ENCODE data around the gene EPS8L3. TPM values are rescaled to one million over a fixed set of nuclear protein-coding genes. Genes with fewer than 3 reads are reported as not detected.

EPS8L3 gene
- total and polyA plus RNA-seq, 11 donors: 0.25 to 0.75 (median 0.30) TPM; not detected in 5

DNA sequence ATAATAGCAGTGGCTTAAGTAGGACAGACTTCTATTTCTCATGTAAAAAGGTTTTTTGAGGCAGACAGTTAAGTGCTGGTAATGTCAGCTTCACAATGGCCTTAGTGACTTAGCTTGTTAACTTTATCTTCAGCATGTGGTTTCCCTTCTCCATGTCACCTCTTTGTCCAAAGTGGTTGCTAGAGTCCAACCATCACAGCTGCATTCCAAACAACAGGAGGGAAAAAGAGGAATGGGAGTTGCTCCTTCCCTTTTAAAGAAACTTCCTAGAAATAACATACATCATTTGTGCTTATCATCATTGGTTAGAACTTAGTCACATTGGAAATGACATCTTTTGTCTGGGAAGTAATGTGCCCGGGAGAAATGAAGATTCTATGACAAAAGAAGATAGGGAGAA, 41.8 kb downstream of the EPS8L3 start:
- Histone ChIP-seq H3K36me3 (no peaks in the 10 kb centered on the region), H3K4me3 (no peak overlapping the region), H3K4me1 (peaks cover 0 to 6% (median 0%) of the 10 kb centered on the region in 12 donors), H3K27ac (no peak overlapping the region), H3K27me3 (no peaks in the 10 kb centered on the region), H3K9me3 (no peaks in the 10 kb centered on the region)
- TF ChIP-seq POLR2A (IDR thresholded peaks at IDR 0.05): no peak
- TF ChIP-seq, protein P1, sequence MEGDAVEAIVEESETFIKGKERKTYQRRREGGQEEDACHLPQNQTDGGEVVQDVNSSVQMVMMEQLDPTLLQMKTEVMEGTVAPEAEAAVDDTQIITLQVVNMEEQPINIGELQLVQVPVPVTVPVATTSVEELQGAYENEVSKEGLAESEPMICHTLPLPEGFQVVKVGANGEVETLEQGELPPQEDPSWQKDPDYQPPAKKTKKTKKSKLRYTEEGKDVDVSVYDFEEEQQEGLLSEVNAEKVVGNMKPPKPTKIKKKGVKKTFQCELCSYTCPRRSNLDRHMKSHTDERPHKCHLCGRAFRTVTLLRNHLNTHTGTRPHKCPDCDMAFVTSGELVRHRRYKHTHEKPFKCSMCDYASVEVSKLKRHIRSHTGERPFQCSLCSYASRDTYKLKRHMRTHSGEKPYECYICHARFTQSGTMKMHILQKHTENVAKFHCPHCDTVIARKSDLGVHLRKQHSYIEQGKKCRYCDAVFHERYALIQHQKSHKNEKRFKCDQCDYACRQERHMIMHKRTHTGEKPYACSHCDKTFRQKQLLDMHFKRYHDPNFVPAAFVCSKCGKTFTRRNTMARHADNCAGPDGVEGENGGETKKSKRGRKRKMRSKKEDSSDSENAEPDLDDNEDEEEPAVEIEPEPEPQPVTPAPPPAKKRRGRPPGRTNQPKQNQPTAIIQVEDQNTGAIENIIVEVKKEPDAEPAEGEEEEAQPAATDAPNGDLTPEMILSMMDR (IDR thresholded peaks at IDR 0.05): no peak
- intact Hi-C loops (cut with DNase I): loop anchor here in 1 of 10 donors (10.0 kb wide), 1 partner anchor 47 kb away; no protein-coding TSS in a partner anchor
- DNase-seq (no peak), ATAC-seq (no peak)
- WGBS, 4 donors: 91 to 95% (median 93%) methylated on average over 1 of the region's 1 CpG

GRCh38 chr1:109721042-109721441, 42.7 kb downstream of the EPS8L3 start:
- no peak for TF ChIP-seq POLR2A (IDR thresholded peaks at IDR 0.05)
- TF ChIP-seq, protein P1 (IDR thresholded peaks at IDR 0.05): no peak

DNA sequence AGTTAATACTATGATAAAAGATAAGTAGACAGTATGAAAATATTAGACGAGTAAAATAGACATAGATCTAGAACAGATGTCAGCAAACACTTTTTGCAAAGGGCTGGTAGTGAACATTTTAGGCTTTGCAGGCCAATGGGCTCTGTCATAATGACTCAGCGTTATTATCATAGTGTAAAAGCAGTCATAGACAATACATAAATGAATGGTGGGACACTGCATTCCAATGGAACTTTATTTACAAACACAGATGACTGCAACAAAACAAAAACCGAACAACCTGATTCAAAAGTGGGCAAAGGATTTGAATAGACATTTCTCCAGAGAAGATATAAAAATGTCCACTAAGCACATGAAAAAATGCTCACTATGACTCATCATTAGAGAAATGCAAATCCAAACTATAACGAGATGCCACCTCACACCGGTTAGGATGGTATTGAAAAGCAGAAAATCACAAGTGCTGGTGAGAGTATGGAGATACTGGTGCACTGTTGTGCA, 44.3 kb downstream of the EPS8L3 start:
- H3K9me3 ChIP-seq: no peaks in the 10 kb centered on the region
- no peak overlapping the region for H3K4me3 ChIP-seq
- DNase-seq (no peak), ATAC-seq (no peak)
- intact Hi-C loops (cut with DNase I): loop anchor here in 7 of 10 donors (2.0 to 5.0 kb wide), 2 partner anchors 53 kb away; no protein-coding TSS in a partner anchor
- no peaks in the 10 kb centered on the region for H3K27me3 ChIP-seq
- no peak for TF ChIP-seq POLR2A (IDR thresholded peaks at IDR 0.05)
- TF ChIP-seq, protein P1 (IDR thresholded peaks at IDR 0.05): no peak
- no peaks in the 10 kb centered on the region for H3K36me3 ChIP-seq
- no peak overlapping the region for H3K27ac ChIP-seq
- H3K4me1 ChIP-seq: peaks cover 0 to 8% (median 0%) of the 10 kb centered on the region in 12 donors
- whole genome bisulfite sequencing, 4 donors: 81 to 89% (median 83%) methylated on average over 5 of the region's 5 CpGs

More at GRCh38 chr1:109721042-109721441, 42.7 kb downstream of the EPS8L3 start:
- Histone ChIP-seq H3K9me3 (no peaks in the 10 kb centered on the region), H3K27me3 (no peaks in the 10 kb centered on the region), H3K4me1 (peaks cover 0 to 8% (median 0%) of the 10 kb centered on the region in 12 donors), H3K36me3 (no peaks in the 10 kb centered on the region), H3K27ac (no peak overlapping the region), H3K4me3 (no peak overlapping the region)
- DNase-seq (no peak), ATAC-seq (no peak)
- intact Hi-C loops (cut with DNase I): loop anchor here in 1 of 10 donors (10.0 kb wide), 1 partner anchor 46 kb away; no protein-coding TSS in a partner anchor
- 79 to 88% (median 85%) methylated on average over 5 of the region's 5 CpGs for WGBS, 4 donors

GRCh38 chr1:109718495-109718894, 45.2 kb downstream of the EPS8L3 start:
- intact Hi-C loops (cut with DNase I): loop anchor here in 8 of 10 donors (1.0 to 5.0 kb wide), 3 partner anchors 54 to 55 kb away; no protein-coding TSS in a partner anchor
- H3K9me3 ChIP-seq: no peaks in the 10 kb centered on the region
- 84 to 92% (median 88%) methylated on average over 2 of the region's 2 CpGs for WGBS, 4 donors
- no peaks in the 10 kb centered on the region for H3K27me3 ChIP-seq
- no peaks in the 10 kb centered on the region for H3K36me3 ChIP-seq
- ATAC-seq (peak in 3 of 4 donors; percentile 64 to 69 (median 67)), DNase-seq (no peak)
- H3K4me1 ChIP-seq: peaks cover 0 to 8% (median 0%) of the 10 kb centered on the region in 12 donors
- no peak for TF ChIP-seq POLR2A (IDR thresholded peaks at IDR 0.05)
- TF ChIP-seq, protein P1 (IDR thresholded peaks at IDR 0.05): peak in 9 of 12 donors; percentile 4 to 43 (median 36)
- H3K4me3 ChIP-seq: no peak overlapping the region
- no peak overlapping the region for H3K27ac ChIP-seq

Data from heart left ventricle (tissue), 16 donors.